WERI-Rb-1 (cell line): ENCODE results near the gene VTI1A.

ENCODE experiments used
- DNase-seq: peaks from one replicate; pipeline ENCODE4 v3.0.0-alpha.2; 2020
- H3K27ac ChIP-seq: fragments of 250-450 bp; sonication (Bioruptor Pico); 2 replicates; pipeline ENCODE4 v1.5.1; 2020; ENCODE audit warnings: mild to moderate bottlenecking, moderate library complexity
- H3K27me3 ChIP-seq: fragments of 250-450 bp; sonication (Bioruptor Pico); 2 replicates; pipeline ENCODE4 v1.5.1; 2021; ENCODE audit warnings: mild to moderate bottlenecking, low read depth, moderate library complexity; ENCODE audit not compliant: insufficient read depth, severe bottlenecking
- H3K36me3 ChIP-seq: fragments of 250-450 bp; sonication (Bioruptor Pico); 2 replicates; pipeline ENCODE4 v1.5.1; 2020; ENCODE audit warnings: mild to moderate bottlenecking, moderate library complexity
- H3K4me3 ChIP-seq: 2 replicates; pipeline ENCODE4 v1.5.1; 2011; ENCODE audit warnings: low read depth, mild to moderate bottlenecking, control low read depth, low read length
- H3K9me3 ChIP-seq: fragments of 250-450 bp; sonication (Bioruptor Pico); 2 replicates; pipeline ENCODE4 v1.5.1; 2021; ENCODE audit warnings: mild to moderate bottlenecking, moderate library complexity; ENCODE audit not compliant: severe bottlenecking
- CTCF ChIP-seq: IDR thresholded peaks from 2 replicates; pipeline ENCODE4 v1.5.1; 2011; ENCODE audit warnings: low read depth, mild to moderate bottlenecking, control low read depth, inconsistent platforms, low read length

The VTI1A gene

GRCh38 chr10:112640638-112641037 is 193.6 kb downstream of the VTI1A start:
- Histone ChIP-seq H3K9me3 (no peaks in the 10 kb centered on the region), H3K4me3 (no peak overlapping the region), H3K27ac (no peak overlapping the region), H3K36me3 (no peaks in the 10 kb centered on the region), H3K27me3 (no peaks in the 10 kb centered on the region)
- no peak for DNase-seq
- TF ChIP-seq CTCF, result no peak

GRCh38 chr10:112643600-112644264 is 196.7 kb downstream of the VTI1A start:
- Histone ChIP-seq H3K4me3 (no peak overlapping the region), H3K27me3 (no peaks in the 10 kb centered on the region), H3K27ac (no peak overlapping the region), H3K36me3 (no peaks in the 10 kb centered on the region), H3K9me3 (no peaks in the 10 kb centered on the region)
- no peak for TF ChIP-seq CTCF
- DNase-seq, result no peak

- no peak for TF ChIP-seq CTCF
- H3K4me3 ChIP-seq, result no peak overlapping the region
- no peak for DNase-seq
- no peaks in the 10 kb centered on the region for H3K27me3 ChIP-seq
- H3K36me3 ChIP-seq, result no peaks in the 10 kb centered on the region
- H3K9me3 ChIP-seq, result no peaks in the 10 kb centered on the region
- H3K27ac ChIP-seq, result no peak overlapping the region
Measured at GRCh38 chr10:112644265-112644645, 197.2 kb downstream of the VTI1A start.

GRCh38 chr10:112649006-112649821 is 202.2 kb downstream of the VTI1A start:
- H3K4me3 ChIP-seq, result no peak overlapping the region
- no peaks in the 10 kb centered on the region for H3K27me3 ChIP-seq
- no peak for DNase-seq
- no peak overlapping the region for H3K27ac ChIP-seq
- H3K9me3 ChIP-seq, result no peaks in the 10 kb centered on the region
- TF ChIP-seq CTCF, result no peak
- no peaks in the 10 kb centered on the region for H3K36me3 ChIP-seq

- Histone ChIP-seq H3K27ac (no peak overlapping the region), H3K9me3 (no peaks in the 10 kb centered on the region)
Measured at GRCh38 chr10:112649822-112650152, 202.8 kb downstream of the VTI1A start.

More at GRCh38 chr10:112649822-112650152, 202.8 kb downstream of the VTI1A start:
- no peaks in the 10 kb centered on the region for H3K27me3 ChIP-seq
- no peak overlapping the region for H3K4me3 ChIP-seq
- no peak for DNase-seq
- H3K36me3 ChIP-seq, result no peaks in the 10 kb centered on the region
- TF ChIP-seq CTCF, result no peak
